Measurements from ENCODE around the gene MACIR.

GRCh38 chr5:103307470-103307869 is 48.9 kb downstream of the MACIR start:
- TF ChIP-seq EZH2 (conservative IDR thresholded peaks at IDR 0.05; ENCODE audit: low read depth, low read length) (no peak), ELF1 (CRISPR knock-in tag; IDR thresholded peaks at IDR 0.05) (no peak), CTCF (CRISPR knock-in tag; IDR thresholded peaks at IDR 0.05) (no peak), ADNP (CRISPR knock-in tag; IDR thresholded peaks at IDR 0.05) (no peak), YY1 (IDR thresholded peaks at IDR 0.05; ENCODE audit: insufficient read depth, insufficient replicate concordance, low read depth, low read length) (no peak), NCOR1 (IDR thresholded peaks at IDR 0.05; ENCODE audit: borderline replicate concordance, low read length) (no peak), ZNF772 (CRISPR knock-in tag; IDR thresholded peaks at IDR 0.05) (no peak), NFE2L2 (IDR thresholded peaks at IDR 0.05; ENCODE audit: low read length) (no peak), ZNF292 (CRISPR knock-in tag; IDR thresholded peaks at IDR 0.05; ENCODE audit: borderline replicate concordance, low read depth) (no peak), U2AF2 (IDR thresholded peaks at IDR 0.05; ENCODE audit: low read depth, low read length) (no peak), HDAC2 (CRISPR knock-in tag; IDR thresholded peaks at IDR 0.05) (no peak), SMARCE1 (IDR thresholded peaks at IDR 0.05; ENCODE audit: borderline replicate concordance) (no peak), ZNF777 (CRISPR knock-in tag; IDR thresholded peaks at IDR 0.05) (no peak)
- TF ChIP-seq, protein P1, sequence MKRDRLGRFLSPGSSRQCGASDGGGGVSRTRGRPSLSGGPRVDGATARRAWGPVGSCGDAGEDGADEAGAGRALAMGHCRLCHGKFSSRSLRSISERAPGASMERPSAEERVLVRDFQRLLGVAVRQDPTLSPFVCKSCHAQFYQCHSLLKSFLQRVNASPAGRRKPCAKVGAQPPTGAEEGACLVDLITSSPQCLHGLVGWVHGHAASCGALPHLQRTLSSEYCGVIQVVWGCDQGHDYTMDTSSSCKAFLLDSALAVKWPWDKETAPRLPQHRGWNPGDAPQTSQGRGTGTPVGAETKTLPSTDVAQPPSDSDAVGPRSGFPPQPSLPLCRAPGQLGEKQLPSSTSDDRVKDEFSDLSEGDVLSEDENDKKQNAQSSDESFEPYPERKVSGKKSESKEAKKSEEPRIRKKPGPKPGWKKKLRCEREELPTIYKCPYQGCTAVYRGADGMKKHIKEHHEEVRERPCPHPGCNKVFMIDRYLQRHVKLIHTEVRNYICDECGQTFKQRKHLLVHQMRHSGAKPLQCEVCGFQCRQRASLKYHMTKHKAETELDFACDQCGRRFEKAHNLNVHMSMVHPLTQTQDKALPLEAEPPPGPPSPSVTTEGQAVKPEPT (CRISPR knock-in tag; IDR thresholded peaks at IDR 0.05; ENCODE audit: low read depth), result no peak

Data from HepG2 (cell line).